ENCODE results near the gene OCLN. TPM values are rescaled to one million over a fixed set of nuclear protein-coding genes. Genes with fewer than 3 reads are reported as not detected.
"Not testable (repeated sequence)": the region's sequence is repeated elsewhere in the genome, so short reads cannot be mapped to it uniquely, and the experiment has no call there.

OCLN gene
- total and polyA plus RNA-seq, 4 donors: 0.54 to 2.6 (median 2.1) TPM

DNA sequence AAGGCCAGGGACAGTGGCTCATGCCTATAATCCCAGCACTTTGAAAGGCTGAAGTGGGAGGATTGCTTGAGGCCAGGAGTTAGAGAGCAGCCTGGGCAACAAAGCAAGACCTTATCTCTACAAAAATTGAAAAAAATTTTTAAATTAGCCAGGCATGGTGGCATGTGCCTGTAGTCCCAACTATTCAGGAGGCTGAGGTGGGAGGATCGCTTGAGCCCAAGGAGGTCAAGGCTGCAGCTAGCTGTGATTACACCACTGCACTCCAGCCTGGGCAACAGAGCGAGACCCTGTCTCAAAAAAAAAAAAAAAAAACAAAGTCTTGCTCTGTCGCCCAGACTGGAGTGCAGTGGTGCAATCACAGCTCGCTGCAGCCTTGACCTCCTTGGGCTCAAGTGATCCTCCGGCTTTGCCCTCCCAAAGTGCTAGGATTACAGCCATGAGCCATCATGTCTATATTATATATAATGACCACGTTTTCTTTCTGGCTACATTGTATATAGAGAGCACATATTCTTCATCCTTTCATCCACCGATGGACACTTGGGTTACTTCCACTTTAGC, 37.1 kb upstream of the OCLN start:
- H3K36me3 ChIP-seq (ENCODE audit: control insufficient read depth in 1 of 2, insufficient read depth in 2 of 2, low read length in 1 of 2); DNase-seq; H3K4me3 ChIP-seq (ENCODE audit: low read length in 2 of 2); ATAC-seq (ENCODE audit: low FRiP score); H3K4me1 ChIP-seq (ENCODE audit: control insufficient read depth in 1 of 2, insufficient read depth in 2 of 2, low read length in 2 of 2); H3K27me3 ChIP-seq (ENCODE audit: control insufficient read depth in 1 of 2, insufficient read depth in 2 of 2, low read length in 1 of 2); intact Hi-C loops (cut with DNase I); H3K27ac ChIP-seq (ENCODE audit: low read depth in 1 of 2, low read length in 2 of 2); H3K9me3 ChIP-seq (ENCODE audit: control insufficient read depth, low read length): not testable (repeated sequence)
- 88 to 89% methylated on average over 7 of the region's 7 CpGs for WGBS, 2 donors

DNA sequence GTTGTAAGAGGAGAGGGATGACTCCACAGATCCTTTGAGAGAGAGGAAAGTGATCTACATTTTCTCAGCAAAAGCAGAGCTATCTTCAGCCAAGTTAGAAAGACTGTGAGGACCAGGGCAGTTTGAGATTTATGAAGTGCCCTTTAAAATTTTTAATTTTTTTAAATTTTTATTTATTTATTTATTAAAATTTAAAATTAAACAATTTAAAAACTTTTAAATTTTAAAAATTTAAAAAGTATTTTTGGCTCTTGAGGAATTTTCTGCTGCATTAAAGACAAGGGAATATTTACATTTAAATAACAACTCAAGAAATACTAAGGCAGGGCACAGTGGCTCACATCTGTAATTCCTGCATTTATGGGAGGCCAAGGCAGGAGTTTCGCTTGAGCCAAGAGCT, 30.4 kb upstream of the OCLN start:
- DNase-seq (no peak), ATAC-seq (ENCODE audit: low FRiP score) (no peak)
- Histone ChIP-seq H3K4me1 (ENCODE audit: control insufficient read depth in 1 of 2, insufficient read depth in 2 of 2, low read length in 2 of 2) (no peaks in the 10 kb centered on the region), H3K9me3 (ENCODE audit: control insufficient read depth, low read length) (no peaks in the 10 kb centered on the region), H3K27me3 (ENCODE audit: control insufficient read depth in 1 of 2, insufficient read depth in 2 of 2, low read length in 1 of 2) (no peaks in the 10 kb centered on the region), H3K27ac (ENCODE audit: low read depth in 1 of 2, low read length in 2 of 2) (no peak overlapping the region), H3K36me3 (ENCODE audit: control insufficient read depth in 1 of 2, insufficient read depth in 2 of 2, low read length in 1 of 2) (no peaks in the 10 kb centered on the region), H3K4me3 (ENCODE audit: low read length in 2 of 2) (no peak overlapping the region)
- intact Hi-C loops (cut with DNase I): no loop called here
- 92 to 100% methylated on average over 1 of the region's 1 CpG for WGBS, 2 donors

DNA sequence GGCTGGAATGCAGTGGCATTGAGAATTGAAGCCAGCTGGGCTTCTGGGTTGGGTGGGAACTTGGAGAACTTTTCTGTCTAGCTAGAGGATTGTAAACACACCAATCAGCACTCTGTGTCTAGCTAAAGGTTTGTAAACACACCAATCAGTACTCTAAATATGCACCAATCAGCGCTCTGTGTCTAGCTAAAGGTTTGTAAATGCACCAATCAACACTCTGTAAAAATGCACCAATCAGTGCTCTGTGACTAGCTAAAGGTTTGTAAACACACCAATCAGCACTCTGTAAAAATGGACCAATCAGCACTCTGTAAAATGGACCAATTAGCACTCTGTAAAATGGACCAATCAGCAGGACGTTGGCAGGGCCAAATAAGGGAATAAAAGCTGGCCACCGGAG, 26.2 kb upstream of the OCLN start:
- H3K4me3 ChIP-seq (ENCODE audit: low read length in 2 of 2); DNase-seq; H3K36me3 ChIP-seq (ENCODE audit: control insufficient read depth in 1 of 2, insufficient read depth in 2 of 2, low read length in 1 of 2); intact Hi-C loops (cut with DNase I); H3K27ac ChIP-seq (ENCODE audit: low read depth in 1 of 2, low read length in 2 of 2); ATAC-seq (ENCODE audit: low FRiP score); H3K27me3 ChIP-seq (ENCODE audit: control insufficient read depth in 1 of 2, insufficient read depth in 2 of 2, low read length in 1 of 2); H3K4me1 ChIP-seq (ENCODE audit: control insufficient read depth in 1 of 2, insufficient read depth in 2 of 2, low read length in 2 of 2); H3K9me3 ChIP-seq (ENCODE audit: control insufficient read depth, low read length): not testable (repeated sequence)
- 80 to 88% methylated on average over 3 of the region's 3 CpGs for WGBS, 2 donors

DNA sequence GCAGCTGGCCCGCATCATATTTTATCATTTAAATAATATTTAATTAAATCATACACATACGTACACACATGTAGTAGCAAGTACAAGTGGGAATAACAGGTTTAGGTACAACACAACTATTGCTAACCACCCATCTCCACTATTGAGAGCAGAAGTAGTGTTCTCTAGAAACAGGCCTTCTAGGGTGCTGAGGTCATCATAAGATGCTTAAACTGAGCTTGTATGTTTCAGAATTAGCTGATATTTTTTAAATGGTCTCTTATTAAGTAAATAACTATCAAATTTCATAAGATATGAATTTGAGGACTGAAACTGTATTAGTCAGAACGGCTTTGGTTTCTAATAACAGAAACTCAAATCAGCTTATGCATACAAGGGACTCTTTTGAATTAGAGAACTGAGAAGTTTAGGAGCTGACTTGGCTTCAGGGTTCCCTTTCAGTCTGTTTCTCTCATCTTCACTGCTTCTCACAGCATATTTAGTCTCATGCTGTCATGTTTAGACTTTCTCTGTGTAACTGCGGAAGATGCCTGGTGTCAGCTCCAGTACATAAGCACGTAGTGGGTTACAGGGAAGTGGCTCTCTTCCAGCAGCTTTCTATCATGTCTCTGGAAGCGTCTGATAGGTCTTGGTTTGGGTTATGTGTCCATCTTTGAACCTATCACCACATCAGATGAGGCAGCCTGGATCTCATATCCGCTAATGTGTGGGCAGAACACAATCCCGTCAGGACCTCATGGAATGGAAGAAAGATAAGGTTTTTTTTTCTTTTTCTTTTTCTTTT, 25.0 kb upstream of the OCLN start:
- intact Hi-C loops (cut with DNase I): no loop called here
- Histone ChIP-seq H3K36me3 (ENCODE audit: control insufficient read depth in 1 of 2, insufficient read depth in 2 of 2, low read length in 1 of 2) (no peaks in the 10 kb centered on the region), H3K9me3 (ENCODE audit: control insufficient read depth, low read length) (no peaks in the 10 kb centered on the region), H3K27me3 (ENCODE audit: control insufficient read depth in 1 of 2, insufficient read depth in 2 of 2, low read length in 1 of 2) (no peaks in the 10 kb centered on the region), H3K4me1 (ENCODE audit: control insufficient read depth in 1 of 2, insufficient read depth in 2 of 2, low read length in 2 of 2) (no peaks in the 10 kb centered on the region), H3K27ac (ENCODE audit: low read depth in 1 of 2, low read length in 2 of 2) (no peak overlapping the region), H3K4me3 (ENCODE audit: low read length in 2 of 2) (no peak overlapping the region)
- no peak for ATAC-seq (ENCODE audit: low FRiP score)
- 80 to 81% methylated on average over 8 of the region's 8 CpGs for WGBS, 2 donors
- DNase-seq: no peak

DNA sequence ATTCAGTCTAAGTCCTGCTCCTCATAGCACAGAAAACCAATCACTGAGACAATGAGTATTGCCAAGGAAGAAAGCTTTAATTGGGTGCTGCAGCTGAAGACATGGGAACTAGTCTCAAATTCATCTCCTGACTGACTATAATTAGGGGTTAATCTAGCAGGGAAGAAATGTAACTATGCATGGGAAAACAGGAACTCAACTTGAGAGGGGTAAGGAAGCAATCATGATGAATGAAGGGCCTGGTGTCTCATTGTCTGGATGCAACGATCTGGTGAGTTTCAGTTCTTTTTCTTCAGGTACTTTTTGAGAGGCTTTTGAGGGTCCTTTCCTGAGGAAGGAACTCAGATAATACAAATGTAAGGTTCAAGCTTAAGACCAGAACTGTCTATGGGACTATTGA, 24.0 kb upstream of the OCLN start:
- H3K36me3 ChIP-seq (ENCODE audit: control insufficient read depth in 1 of 2, insufficient read depth in 2 of 2, low read length in 1 of 2): no peaks in the 10 kb centered on the region
- ATAC-seq (ENCODE audit: low FRiP score) (no peak), DNase-seq (no peak)
- no peaks in the 10 kb centered on the region for H3K27me3 ChIP-seq (ENCODE audit: control insufficient read depth in 1 of 2, insufficient read depth in 2 of 2, low read length in 1 of 2)
- H3K27ac ChIP-seq (ENCODE audit: low read depth in 1 of 2, low read length in 2 of 2): no peak overlapping the region
- intact Hi-C loops (cut with DNase I): no loop called here
- no peaks in the 10 kb centered on the region for H3K9me3 ChIP-seq (ENCODE audit: control insufficient read depth, low read length)
- WGBS, 2 donors: 47 to 64% methylated on average over 1 of the region's 1 CpG
- H3K4me3 ChIP-seq (ENCODE audit: low read length in 2 of 2): no peak overlapping the region
- no peaks in the 10 kb centered on the region for H3K4me1 ChIP-seq (ENCODE audit: control insufficient read depth in 1 of 2, insufficient read depth in 2 of 2, low read length in 2 of 2)

DNA sequence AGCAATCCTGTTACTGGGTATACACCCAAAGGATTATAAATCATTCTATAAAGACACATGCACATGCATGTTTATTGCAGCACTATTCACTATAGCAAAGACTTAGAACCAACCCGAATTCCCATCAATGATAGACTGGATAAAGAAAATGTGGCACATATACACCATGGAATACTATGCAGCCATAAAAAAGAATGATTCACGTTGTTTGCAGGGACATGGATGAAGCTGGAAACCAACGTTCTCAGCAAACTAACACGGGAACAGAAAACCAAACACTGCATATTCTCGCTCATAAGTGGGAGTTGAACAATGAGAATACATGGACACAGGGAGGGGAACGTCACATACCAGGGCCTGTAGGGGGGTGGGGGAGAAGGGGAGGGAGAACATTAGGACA, 21.1 kb upstream of the OCLN start:
- not testable (repeated sequence) for H3K4me3 ChIP-seq (ENCODE audit: low read length in 2 of 2)
- 88 to 90% methylated on average over 6 of the region's 6 CpGs for WGBS, 2 donors

DNA sequence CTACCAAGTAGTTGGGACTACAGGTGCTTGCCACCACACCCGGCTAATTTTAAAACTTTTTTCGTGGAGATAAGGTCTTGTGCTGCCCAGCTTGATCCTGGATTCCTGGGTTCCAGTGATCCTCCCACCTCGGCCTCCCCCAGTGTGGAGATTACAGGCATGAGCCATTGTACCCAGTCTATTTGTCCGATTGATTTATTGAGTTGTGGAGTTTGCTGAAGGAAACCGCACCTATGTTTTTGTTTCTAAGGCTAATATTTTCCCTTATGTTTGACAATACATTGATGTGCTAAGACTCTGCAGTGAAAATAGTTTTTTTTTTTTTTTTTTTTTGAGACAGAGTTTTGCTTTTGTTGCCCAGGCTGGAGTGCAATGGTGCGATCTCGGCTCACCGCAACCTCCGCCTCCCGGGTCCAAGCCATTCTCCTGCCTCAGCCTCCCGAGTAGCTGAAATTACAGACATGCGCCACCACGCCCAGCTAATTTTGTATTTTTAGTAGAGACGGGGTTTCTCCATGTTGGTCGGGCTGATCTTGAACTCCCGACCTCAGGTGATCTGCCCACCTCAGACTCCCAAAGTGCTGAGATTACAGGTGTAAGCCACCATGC, 20.0 kb upstream of the OCLN start:
- H3K27ac ChIP-seq (ENCODE audit: low read depth in 1 of 2, low read length in 2 of 2); H3K4me3 ChIP-seq (ENCODE audit: low read length in 2 of 2); H3K9me3 ChIP-seq (ENCODE audit: control insufficient read depth, low read length); intact Hi-C loops (cut with DNase I); H3K27me3 ChIP-seq (ENCODE audit: control insufficient read depth in 1 of 2, insufficient read depth in 2 of 2, low read length in 1 of 2); DNase-seq; ATAC-seq (ENCODE audit: low FRiP score); H3K4me1 ChIP-seq (ENCODE audit: control insufficient read depth in 1 of 2, insufficient read depth in 2 of 2, low read length in 2 of 2); H3K36me3 ChIP-seq (ENCODE audit: control insufficient read depth in 1 of 2, insufficient read depth in 2 of 2, low read length in 1 of 2): not testable (repeated sequence)
- WGBS, 2 donors: 94% methylated on average over 16 of the region's 16 CpGs

More for the DNA sequence above, 21.1 kb upstream of the OCLN start:
- H3K36me3 ChIP-seq (ENCODE audit: control insufficient read depth in 1 of 2, insufficient read depth in 2 of 2, low read length in 1 of 2); DNase-seq; H3K27ac ChIP-seq (ENCODE audit: low read depth in 1 of 2, low read length in 2 of 2); ATAC-seq (ENCODE audit: low FRiP score); intact Hi-C loops (cut with DNase I); H3K9me3 ChIP-seq (ENCODE audit: control insufficient read depth, low read length); H3K4me1 ChIP-seq (ENCODE audit: control insufficient read depth in 1 of 2, insufficient read depth in 2 of 2, low read length in 2 of 2); H3K27me3 ChIP-seq (ENCODE audit: control insufficient read depth in 1 of 2, insufficient read depth in 2 of 2, low read length in 1 of 2): not testable (repeated sequence)

DNA sequence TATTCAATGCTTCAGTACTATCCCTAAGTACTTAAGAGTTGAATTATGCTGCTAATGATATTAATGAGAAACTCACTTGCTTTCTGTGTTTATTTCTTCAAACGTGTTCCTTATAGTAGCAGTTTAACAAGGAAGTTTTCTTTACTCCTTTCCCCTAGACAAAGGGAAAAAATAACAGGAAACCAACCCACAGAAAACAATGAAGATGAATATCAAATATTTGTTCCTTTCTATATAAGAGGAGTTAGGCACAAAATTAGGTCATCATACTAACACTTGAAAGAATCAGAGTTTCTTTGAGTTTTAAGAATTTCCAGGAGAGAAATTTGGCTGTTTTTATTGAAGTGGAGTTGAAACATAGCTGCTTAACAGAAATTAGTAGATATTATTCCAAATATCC, 15.4 kb upstream of the OCLN start:
- Histone ChIP-seq H3K27ac (ENCODE audit: low read depth in 1 of 2, low read length in 2 of 2) (no peak overlapping the region), H3K4me1 (ENCODE audit: control insufficient read depth in 1 of 2, insufficient read depth in 2 of 2, low read length in 2 of 2) (no peaks in the 10 kb centered on the region), H3K4me3 (ENCODE audit: low read length in 2 of 2) (no peak overlapping the region), H3K9me3 (ENCODE audit: control insufficient read depth, low read length) (no peaks in the 10 kb centered on the region), H3K27me3 (ENCODE audit: control insufficient read depth in 1 of 2, insufficient read depth in 2 of 2, low read length in 1 of 2) (no peaks in the 10 kb centered on the region), H3K36me3 (ENCODE audit: control insufficient read depth in 1 of 2, insufficient read depth in 2 of 2, low read length in 1 of 2) (no peaks in the 10 kb centered on the region)
- 8 to 22% methylated on average over 1 of the region's 1 CpG for WGBS, 2 donors
- no peak for ATAC-seq (ENCODE audit: low FRiP score)
- intact Hi-C loops (cut with DNase I): no loop called here
- DNase-seq: no peak

DNA sequence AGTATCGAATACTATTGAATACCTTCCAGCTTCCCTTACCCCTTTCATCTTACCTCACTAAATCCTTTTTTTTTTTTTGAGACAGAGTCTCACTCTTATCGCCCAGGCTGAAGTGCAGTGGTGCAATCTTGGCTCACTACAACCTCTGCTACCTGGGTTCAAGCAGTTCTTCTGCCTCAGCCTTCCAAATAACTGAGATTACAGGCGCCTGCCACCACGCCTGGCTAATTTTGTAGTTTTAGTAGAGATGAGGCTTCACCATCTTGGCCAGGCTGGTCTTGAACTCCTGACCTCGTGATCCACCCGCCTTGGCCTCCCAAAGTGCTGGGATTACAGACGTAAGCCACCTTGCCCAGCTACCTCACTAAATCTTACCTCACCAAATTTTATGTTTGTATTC, 14.3 kb upstream of the OCLN start:
- H3K4me1 ChIP-seq (ENCODE audit: control insufficient read depth in 1 of 2, insufficient read depth in 2 of 2, low read length in 2 of 2); DNase-seq; intact Hi-C loops (cut with DNase I); H3K36me3 ChIP-seq (ENCODE audit: control insufficient read depth in 1 of 2, insufficient read depth in 2 of 2, low read length in 1 of 2); H3K4me3 ChIP-seq (ENCODE audit: low read length in 2 of 2); H3K27me3 ChIP-seq (ENCODE audit: control insufficient read depth in 1 of 2, insufficient read depth in 2 of 2, low read length in 1 of 2); H3K9me3 ChIP-seq (ENCODE audit: control insufficient read depth, low read length); H3K27ac ChIP-seq (ENCODE audit: low read depth in 1 of 2, low read length in 2 of 2); ATAC-seq (ENCODE audit: low FRiP score): not testable (repeated sequence)
- 81 to 84% methylated on average over 7 of the region's 7 CpGs for WGBS, 2 donors
